GM18511 (cell line): Measurements from ENCODE around the gene C22orf39.

Experiments
- ATAC-seq: cut with Tn5 transposase; IDR thresholded peaks from one replicate; pipeline ENCODE4 v1.9.1; 2021; ENCODE audit warnings: mild to moderate bottlenecking, moderate library complexity; ENCODE audit not compliant: unreplicated experiment

C22orf39 gene

GRCh38 chr22:19431649-19432132, 15.8 kb downstream of the C22orf39 start, which contains the start of gene HIRA:
Gene HIRA (minus strand): TSS chr22:19431733. CDS start chr22:19431476, 257 bp downstream.
- peak; percentile 57 for ATAC-seq

GRCh38 chr22:19430890-19431541, 16.5 kb downstream of the C22orf39 start:
- ATAC-seq, result peak; percentile 1

GRCh38 chr22:19429950-19430889, 17.3 kb downstream of the C22orf39 start:
- ATAC-seq, result no peak

GRCh38 chr22:19424186-19424500, 23.4 kb downstream of the C22orf39 start:
- ATAC-seq, result no peak

- no peak for ATAC-seq
Observed at GRCh38 chr22:19422440-19423301, 24.8 kb downstream of the C22orf39 start.

GRCh38 chr22:19420321-19420720, 27.2 kb downstream of the C22orf39 start:
- no peak for ATAC-seq

GRCh38 chr22:19419464-19420178, 27.9 kb downstream of the C22orf39 start:
- ATAC-seq, result peak; percentile 57

- no peak for ATAC-seq
Observed at GRCh38 chr22:19419086-19419463, 28.4 kb downstream of the C22orf39 start.

- no peak for ATAC-seq
Observed at GRCh38 chr22:19412923-19413322, 34.6 kb downstream of the C22orf39 start.

GRCh38 chr22:19412478-19412877, 35.0 kb downstream of the C22orf39 start:
- no peak for ATAC-seq

GRCh38 chr22:19411690-19412045, 35.8 kb downstream of the C22orf39 start:
- no peak for ATAC-seq

- no peak for ATAC-seq
Observed at GRCh38 chr22:19410941-19411689, 36.4 kb downstream of the C22orf39 start.

GRCh38 chr22:19407649-19408606, 39.6 kb downstream of the C22orf39 start:
- ATAC-seq, result no peak

- ATAC-seq, result no peak
Observed at GRCh38 chr22:19406846-19407245, 40.7 kb downstream of the C22orf39 start.

GRCh38 chr22:19406281-19406811, 41.2 kb downstream of the C22orf39 start:
- no peak for ATAC-seq

GRCh38 chr22:19405652-19406051, 41.9 kb downstream of the C22orf39 start:
- ATAC-seq, result no peak

- ATAC-seq, result no peak
Observed at GRCh38 chr22:19405133-19405532, 42.4 kb downstream of the C22orf39 start.

- ATAC-seq, result no peak
Observed at GRCh38 chr22:19404676-19405075, 42.8 kb downstream of the C22orf39 start.
